ENCODE measurements around the gene COG5.

- TF ChIP-seq, protein P1, sequence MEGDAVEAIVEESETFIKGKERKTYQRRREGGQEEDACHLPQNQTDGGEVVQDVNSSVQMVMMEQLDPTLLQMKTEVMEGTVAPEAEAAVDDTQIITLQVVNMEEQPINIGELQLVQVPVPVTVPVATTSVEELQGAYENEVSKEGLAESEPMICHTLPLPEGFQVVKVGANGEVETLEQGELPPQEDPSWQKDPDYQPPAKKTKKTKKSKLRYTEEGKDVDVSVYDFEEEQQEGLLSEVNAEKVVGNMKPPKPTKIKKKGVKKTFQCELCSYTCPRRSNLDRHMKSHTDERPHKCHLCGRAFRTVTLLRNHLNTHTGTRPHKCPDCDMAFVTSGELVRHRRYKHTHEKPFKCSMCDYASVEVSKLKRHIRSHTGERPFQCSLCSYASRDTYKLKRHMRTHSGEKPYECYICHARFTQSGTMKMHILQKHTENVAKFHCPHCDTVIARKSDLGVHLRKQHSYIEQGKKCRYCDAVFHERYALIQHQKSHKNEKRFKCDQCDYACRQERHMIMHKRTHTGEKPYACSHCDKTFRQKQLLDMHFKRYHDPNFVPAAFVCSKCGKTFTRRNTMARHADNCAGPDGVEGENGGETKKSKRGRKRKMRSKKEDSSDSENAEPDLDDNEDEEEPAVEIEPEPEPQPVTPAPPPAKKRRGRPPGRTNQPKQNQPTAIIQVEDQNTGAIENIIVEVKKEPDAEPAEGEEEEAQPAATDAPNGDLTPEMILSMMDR (IDR thresholded peaks at IDR 0.05 in 2 of 3, conservative IDR thresholded peaks at IDR 0.05 in 1 of 3; ENCODE audit: control insufficient read depth in 2 of 3, extremely low read depth in 1 of 3, insufficient read depth in 1 of 3, low read depth in 3 of 3, low read length in 3 of 3), result no peak
- TF ChIP-seq CREB1 (IDR thresholded peaks at IDR 0.05; ENCODE audit: low read depth) (no peak), ZNF24 (IDR thresholded peaks at IDR 0.05) (no peak), POLR2A (IDR thresholded peaks at IDR 0.05; ENCODE audit: low read depth, low read length) (no peak)
Observed at GRCh38 chr7:107499731-107500130, 64.0 kb downstream of the COG5 start.
